ENCODE results near the gene BIRC2. TPM values are rescaled to one million over a fixed set of nuclear protein-coding genes. Genes with fewer than 3 reads are reported as not detected.

BIRC2 gene
- total and polyA plus RNA-seq, 2 donors (not counting 1 experiment from before 2014, with no cell fraction given), result 45.4 to 59.6 TPM

- no peaks in the 10 kb centered on the region for H3K4me1 ChIP-seq (ENCODE audit: control insufficient read depth, extremely low read depth, insufficient read depth, low read length)
- no peaks in the 10 kb centered on the region for H3K9me3 ChIP-seq (ENCODE audit: control insufficient read depth, insufficient read depth, low read depth, low read length)
- TF ChIP-seq EZH2 (IDR thresholded peaks at IDR 0.05; ENCODE audit: low read length, missing control alignments) (no peak), CTCF (conservative IDR thresholded peaks at IDR 0.05 in 1 of 2, IDR thresholded peaks at IDR 0.05 in 1 of 2; ENCODE audit: low read depth in 1 of 2, low read length in 2 of 2) (no peak)
- H2AFZ ChIP-seq (ENCODE audit: low read length), result no peak overlapping the region
- no peak overlapping the region for H3K9ac ChIP-seq (ENCODE audit: insufficient read depth, low read length)
- H3K36me3 ChIP-seq (ENCODE audit: control insufficient read depth, insufficient read depth, low read length), result no peaks in the 10 kb centered on the region
- no peaks in the 10 kb centered on the region for H3K79me2 ChIP-seq (ENCODE audit: control insufficient read depth, insufficient read depth, low read length)
- H4K20me1 ChIP-seq (ENCODE audit: control insufficient read depth, extremely low read depth, insufficient read depth, low read length), result no peaks in the 10 kb centered on the region
- DNase-seq (ENCODE audit: low read depth in 2 of 2), result peak in 1 of 2 donors; percentile 24
- H3K4me2 ChIP-seq (ENCODE audit: extremely low read depth, insufficient read depth, low read length), result no peak overlapping the region
- no peak overlapping the region for H3K4me3 ChIP-seq (replicated peaks in 1 of 4; ENCODE audit: control extremely low read depth in 1 of 4, insufficient read depth in 1 of 4, low read depth in 3 of 4, low read length in 4 of 4)
- no peaks in the 10 kb centered on the region for H3K27me3 ChIP-seq (ENCODE audit: control insufficient read depth, insufficient read depth, low read length)
- H3K27ac ChIP-seq (ENCODE audit: insufficient read depth, low read length), result no peak overlapping the region
Measured at GRCh38 chr11:102306817-102307726, 39.9 kb upstream of the BIRC2 start.

- Histone ChIP-seq H3K4me2 (ENCODE audit: extremely low read depth, insufficient read depth, low read length) (no peak overlapping the region), H3K27me3 (ENCODE audit: control insufficient read depth, insufficient read depth, low read length) (no peaks in the 10 kb centered on the region), H3K4me3 (replicated peaks in 1 of 4; ENCODE audit: control extremely low read depth in 1 of 4, insufficient read depth in 1 of 4, low read depth in 3 of 4, low read length in 4 of 4) (no peak overlapping the region), H2AFZ (ENCODE audit: low read length) (no peak overlapping the region), H4K20me1 (ENCODE audit: control insufficient read depth, extremely low read depth, insufficient read depth, low read length) (no peaks in the 10 kb centered on the region), H3K27ac (ENCODE audit: insufficient read depth, low read length) (no peak overlapping the region), H3K36me3 (ENCODE audit: control insufficient read depth, insufficient read depth, low read length) (no peaks in the 10 kb centered on the region), H3K4me1 (ENCODE audit: control insufficient read depth, extremely low read depth, insufficient read depth, low read length) (no peaks in the 10 kb centered on the region), H3K79me2 (ENCODE audit: control insufficient read depth, insufficient read depth, low read length) (no peaks in the 10 kb centered on the region), H3K9ac (ENCODE audit: insufficient read depth, low read length) (no peak overlapping the region), H3K9me3 (ENCODE audit: control insufficient read depth, insufficient read depth, low read depth, low read length) (no peaks in the 10 kb centered on the region)
- no peak for DNase-seq (ENCODE audit: low read depth in 2 of 2)
- TF ChIP-seq EZH2 (IDR thresholded peaks at IDR 0.05; ENCODE audit: low read length, missing control alignments), result no peak
- TF ChIP-seq CTCF (conservative IDR thresholded peaks at IDR 0.05 in 1 of 2, IDR thresholded peaks at IDR 0.05 in 1 of 2; ENCODE audit: low read depth in 1 of 2, low read length in 2 of 2), result no peak
Measured at GRCh38 chr11:102307727-102308038, 39.3 kb upstream of the BIRC2 start.

GRCh38 chr11:102309621-102310541 is 37.1 kb upstream of the BIRC2 start:
- H4K20me1 ChIP-seq (ENCODE audit: control insufficient read depth, extremely low read depth, insufficient read depth, low read length), result no peaks in the 10 kb centered on the region
- H3K4me2 ChIP-seq (ENCODE audit: extremely low read depth, insufficient read depth, low read length), result no peak overlapping the region
- H2AFZ ChIP-seq (ENCODE audit: low read length), result no peak overlapping the region
- no peaks in the 10 kb centered on the region for H3K4me1 ChIP-seq (ENCODE audit: control insufficient read depth, extremely low read depth, insufficient read depth, low read length)
- H3K9me3 ChIP-seq (ENCODE audit: control insufficient read depth, insufficient read depth, low read depth, low read length), result no peaks in the 10 kb centered on the region
- TF ChIP-seq EZH2 (IDR thresholded peaks at IDR 0.05; ENCODE audit: low read length, missing control alignments), result no peak
- no peak for TF ChIP-seq CTCF (conservative IDR thresholded peaks at IDR 0.05 in 1 of 2, IDR thresholded peaks at IDR 0.05 in 1 of 2; ENCODE audit: low read depth in 1 of 2, low read length in 2 of 2)
- no peaks in the 10 kb centered on the region for H3K27me3 ChIP-seq (ENCODE audit: control insufficient read depth, insufficient read depth, low read length)
- no peaks in the 10 kb centered on the region for H3K36me3 ChIP-seq (ENCODE audit: control insufficient read depth, insufficient read depth, low read length)
- H3K27ac ChIP-seq (ENCODE audit: insufficient read depth, low read length), result no peak overlapping the region
- no peak overlapping the region for H3K4me3 ChIP-seq (replicated peaks in 1 of 4; ENCODE audit: control extremely low read depth in 1 of 4, insufficient read depth in 1 of 4, low read depth in 3 of 4, low read length in 4 of 4)
- no peak overlapping the region for H3K9ac ChIP-seq (ENCODE audit: insufficient read depth, low read length)
- no peaks in the 10 kb centered on the region for H3K79me2 ChIP-seq (ENCODE audit: control insufficient read depth, insufficient read depth, low read length)
- peak in 1 of 2 donors; percentile 56 for DNase-seq (ENCODE audit: low read depth in 2 of 2)
